GM21576 (cell line): ENCODE results near the gene HTT.
"Not testable (repeated sequence)": the region's sequence is repeated elsewhere in the genome, so short reads cannot be mapped to it uniquely, and the experiment has no call there.

Source experiments
- ATAC-seq: cut with Tn5 transposase; IDR thresholded peaks from one replicate; pipeline ENCODE4 v1.9.1; 2021; ENCODE audit warnings: mild to moderate bottlenecking, moderate library complexity; ENCODE audit not compliant: unreplicated experiment

The HTT gene

DNA sequence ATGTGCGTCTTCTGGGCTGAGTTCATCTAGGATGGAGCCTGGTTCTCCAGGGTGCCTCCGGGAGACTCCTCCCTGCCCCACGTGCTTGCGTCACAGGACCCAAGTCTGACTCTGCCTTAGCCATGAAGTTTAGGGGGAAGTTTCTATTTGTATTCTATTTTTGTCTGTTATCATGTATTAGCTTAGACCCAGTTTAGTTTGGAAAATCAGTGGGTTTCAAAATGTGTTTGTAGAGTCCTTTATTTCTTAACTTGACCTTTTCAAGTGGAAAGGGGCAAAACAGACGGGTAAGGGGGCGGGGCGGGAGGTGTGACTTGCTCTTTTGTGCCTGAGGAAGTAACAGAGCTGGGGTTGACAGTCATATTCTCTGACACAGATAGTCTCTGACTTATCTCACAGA is 86.0 kb downstream of the HTT start:
- ATAC-seq, result no peak

- not testable (repeated sequence) for ATAC-seq
These were observed 86.6 kb downstream of the HTT start for GRCh38 chr4:3161044-3161443.

DNA sequence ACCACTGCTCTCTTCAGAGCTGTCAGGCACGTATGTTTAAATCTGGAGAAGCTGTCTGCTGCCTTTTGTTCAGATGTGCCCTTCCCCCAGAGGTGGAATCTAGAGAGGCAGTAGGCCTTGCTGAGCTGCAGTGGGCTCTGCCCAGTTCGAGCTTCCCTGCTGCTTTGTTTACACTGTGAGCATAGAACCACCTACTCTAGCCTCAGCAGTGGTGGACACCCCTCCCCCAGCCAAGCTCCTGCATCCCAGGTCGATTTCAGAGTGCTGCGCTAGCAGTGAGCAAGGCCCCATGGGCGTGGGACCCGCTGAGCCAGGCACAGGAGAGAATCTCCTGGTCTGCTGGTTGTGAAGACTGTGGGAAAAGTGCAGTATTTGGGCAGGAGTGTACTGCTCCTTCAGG is 92.0 kb downstream of the HTT start:
- ATAC-seq, result not testable (repeated sequence)

GRCh38 chr4:3168029-3168428 is 93.5 kb downstream of the HTT start:
- ATAC-seq, result no peak

- no peak for ATAC-seq
These were observed 100.2 kb downstream of the HTT start for GRCh38 chr4:3174371-3175338.

DNA sequence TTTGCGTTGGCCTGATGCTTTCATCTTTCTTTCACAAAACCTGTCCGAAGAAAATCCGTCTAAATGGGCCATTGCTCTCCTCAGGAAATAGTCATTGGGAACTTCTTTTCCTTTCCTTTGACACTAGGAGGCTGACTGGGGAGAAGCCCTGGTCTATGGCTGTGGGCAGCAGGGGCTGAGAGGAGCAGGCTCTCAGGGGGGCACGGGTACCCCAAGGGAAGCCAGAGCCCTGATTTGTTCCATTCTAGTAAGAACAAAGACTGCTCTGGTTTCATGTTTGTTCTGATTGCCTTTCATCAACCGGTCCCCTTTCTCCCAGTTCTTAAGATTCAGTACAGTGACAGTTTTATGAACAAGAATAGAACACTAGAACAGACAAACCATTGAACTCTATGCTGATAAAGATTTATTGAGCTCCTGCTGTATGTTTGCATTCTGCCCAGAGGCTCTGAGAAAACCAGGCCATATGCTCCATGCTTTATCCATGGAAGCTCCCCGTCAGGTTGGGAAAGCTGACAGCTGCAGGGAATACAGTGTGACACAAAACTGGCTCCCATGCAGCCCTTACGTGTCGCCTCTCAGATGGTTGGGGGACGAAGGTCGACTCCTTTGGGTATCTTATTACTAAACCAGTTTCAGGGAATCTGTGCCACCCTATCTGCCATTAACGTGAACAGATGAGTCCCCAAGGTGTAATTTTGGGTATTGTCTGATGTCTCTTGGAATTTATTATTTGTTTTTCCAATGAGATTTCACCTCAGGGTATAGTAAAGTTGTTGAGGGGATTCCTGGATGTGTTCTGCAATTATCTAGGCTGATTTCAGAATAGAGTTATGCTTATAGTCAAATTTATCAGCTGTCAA is 102.1 kb downstream of the HTT start:
- ATAC-seq, result no peak

DNA sequence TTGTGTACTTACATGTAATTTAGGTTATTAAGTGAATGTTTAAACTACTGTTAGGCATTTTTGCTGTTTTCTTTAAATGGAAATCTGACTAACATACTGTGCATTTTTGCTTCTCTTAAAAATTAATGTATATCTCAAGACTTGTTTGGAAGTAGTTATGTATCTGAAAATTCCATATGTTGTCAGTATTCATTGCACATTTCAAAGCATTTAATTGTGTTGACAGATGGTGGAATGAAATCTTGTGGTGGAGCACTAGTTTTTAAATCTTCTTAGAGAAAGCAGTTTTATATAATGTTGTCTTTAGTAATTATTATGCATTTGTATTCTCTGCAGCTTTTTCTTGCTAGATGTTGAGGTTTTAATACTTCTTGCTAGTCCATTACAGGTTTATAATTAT is 102.9 kb downstream of the HTT start:
- ATAC-seq, result no peak

DNA sequence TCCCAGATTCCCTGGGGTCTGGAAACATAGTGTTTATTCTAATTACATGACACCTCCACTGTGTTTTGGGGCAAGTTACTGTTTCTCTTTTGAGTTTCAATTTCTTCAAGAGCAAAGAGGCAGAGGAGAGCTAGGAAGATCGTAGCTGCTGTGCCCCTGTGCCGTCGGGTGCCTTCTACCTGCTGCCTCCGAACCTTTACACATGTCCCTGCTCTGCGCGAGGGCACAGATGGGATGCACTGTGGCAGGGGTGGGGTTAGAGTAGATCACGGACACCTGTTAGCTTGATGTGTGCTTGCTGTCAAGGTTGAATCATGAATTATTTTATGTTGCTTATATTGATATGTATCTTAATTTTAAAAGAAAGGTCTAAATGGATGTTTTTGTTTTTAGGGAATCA is 103.4 kb downstream of the HTT start:
- ATAC-seq, result no peak

- no peak for ATAC-seq
These were observed 103.9 kb downstream of the HTT start for GRCh38 chr4:3178351-3178750.

- no peak for ATAC-seq
These were observed 104.7 kb downstream of the HTT start for GRCh38 chr4:3179126-3179706.

DNA sequence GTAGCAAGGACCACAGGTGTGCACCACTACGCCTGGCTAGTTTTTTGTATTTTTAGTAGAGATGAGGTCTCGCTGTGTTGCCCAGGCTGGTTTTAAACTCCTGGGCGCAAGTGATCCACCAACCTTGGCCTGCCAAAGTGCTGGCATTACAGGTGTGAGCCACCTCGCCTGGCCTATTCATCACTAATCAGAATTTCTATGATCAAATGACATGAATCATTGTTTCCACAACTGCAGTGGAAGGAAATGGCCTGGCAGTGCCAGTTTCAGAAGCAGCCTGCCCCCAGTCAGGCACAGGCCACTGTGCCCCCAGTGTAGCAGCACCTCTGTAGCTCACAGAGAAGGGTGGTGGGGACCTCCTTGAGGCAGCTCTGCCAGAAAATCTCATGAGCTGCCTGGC is 108.5 kb downstream of the HTT start:
- no peak for ATAC-seq

- ATAC-seq, result no peak
These were observed 110.2 kb downstream of the HTT start for GRCh38 chr4:3184725-3185124.

DNA sequence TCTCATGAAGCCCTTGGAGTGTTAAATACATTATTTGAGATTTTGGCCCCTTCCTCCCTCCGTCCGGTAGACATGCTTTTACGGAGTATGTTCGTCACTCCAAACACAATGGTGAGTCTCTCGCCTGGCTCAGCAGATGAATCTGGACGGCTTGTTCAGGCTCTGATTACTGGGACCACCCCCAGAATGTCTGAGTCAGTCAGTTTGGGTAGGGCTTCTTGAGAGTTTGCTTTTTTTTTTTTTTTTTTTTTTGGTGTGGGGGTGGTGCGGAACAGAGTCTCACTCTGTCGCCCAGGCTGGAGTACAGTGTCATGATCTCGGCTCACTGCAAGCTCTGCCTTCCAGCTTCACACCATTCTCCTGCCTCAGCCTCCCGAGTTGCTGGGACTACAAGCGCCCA is 112.1 kb downstream of the HTT start:
- no peak for ATAC-seq

- no peak for ATAC-seq
These were observed 113.6 kb downstream of the HTT start for GRCh38 chr4:3188118-3188517.

GRCh38 chr4:3189459-3189858 is 115.0 kb downstream of the HTT start:
- ATAC-seq, result no peak

DNA sequence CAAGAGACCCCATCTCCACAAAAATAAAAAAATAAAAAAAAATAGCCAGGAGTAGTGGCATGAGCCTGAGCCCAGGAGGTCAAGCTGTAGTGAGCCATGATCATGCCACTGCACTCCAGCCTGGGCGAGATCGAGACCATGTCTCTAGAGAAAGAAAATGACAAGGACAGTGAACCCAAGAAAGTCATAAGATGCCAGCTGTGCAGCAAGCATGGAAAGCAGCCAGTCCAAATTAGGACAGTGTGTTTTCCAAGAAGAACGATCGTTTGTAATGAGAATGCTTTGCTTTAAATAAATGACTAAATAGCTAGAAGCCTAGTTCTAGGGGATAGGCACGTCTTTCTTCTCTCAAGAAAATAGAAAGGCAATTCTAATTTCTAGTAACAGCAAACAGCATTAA is 116.1 kb downstream of the HTT start:
- no peak for ATAC-seq

DNA sequence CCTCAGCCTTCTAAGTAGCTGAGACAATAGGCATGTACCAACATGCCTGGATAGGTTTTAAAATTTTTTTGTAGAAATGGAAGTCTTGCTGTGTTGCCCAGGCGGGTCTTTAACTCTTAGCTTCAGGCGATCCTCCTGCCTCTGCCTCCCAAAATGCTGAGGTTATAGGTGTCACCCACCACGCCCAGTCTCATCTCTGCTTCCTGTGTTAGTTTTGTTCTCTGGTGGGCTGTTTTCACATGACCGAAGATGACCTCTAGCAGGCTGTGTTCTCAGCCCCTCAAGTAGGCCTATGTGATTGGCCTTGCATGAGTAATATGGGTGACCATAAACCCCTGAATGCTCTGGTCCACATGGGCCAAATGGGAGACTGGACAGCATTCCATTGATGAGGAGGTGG is 117.7 kb downstream of the HTT start:
- ATAC-seq, result no peak

DNA sequence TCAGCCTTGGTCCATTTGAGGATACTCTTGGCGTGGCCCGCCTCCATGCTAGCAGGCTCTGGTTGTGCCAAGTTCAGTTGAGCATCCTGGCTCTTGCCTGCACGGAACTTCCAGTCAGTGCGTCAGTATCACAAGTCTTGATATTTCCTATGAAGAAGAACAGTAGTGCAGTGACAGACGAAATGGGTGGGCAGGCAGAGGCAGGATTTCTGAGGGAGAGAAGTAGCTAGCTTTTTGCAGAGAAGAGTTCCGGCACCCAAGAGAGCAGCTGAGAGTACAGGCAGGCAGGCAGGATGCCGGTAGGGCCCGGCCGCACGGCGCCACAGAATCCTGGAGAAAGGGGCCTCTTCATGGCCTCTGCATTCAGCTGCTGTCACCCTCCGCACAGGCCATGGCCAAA is 118.3 kb downstream of the HTT start:
- no peak for ATAC-seq

GRCh38 chr4:3193531-3194203 is 119.2 kb downstream of the HTT start:
- no peak for ATAC-seq

- no peak for ATAC-seq
These were observed 122.3 kb downstream of the HTT start for GRCh38 chr4:3196670-3197359.
